H54 (cell line): Measurements from ENCODE around the gene PLEKHM3.
A peak's percentile ranks its signal among the peaks of the same experiment; 100 is the strongest.
"Not testable (repeated sequence)": the region's sequence is repeated elsewhere in the genome, so short reads cannot be mapped to it uniquely, and the experiment has no call there.

Experiments
- DNase-seq: peaks from one replicate; pipeline ENCODE4 v3.0.0; 2011; ENCODE audit warnings: low spot score, mixed read lengths; ENCODE audit not compliant: insufficient read length
- FAIRE-seq: peaks from 3 replicates; lab custom pipeline; 2011; peaks lifted over from hg19 to GRCh38; lab: Jason Lieb, UNC
- POLR2A ChIP-seq: IDR thresholded peaks from 2 replicates; pipeline ENCODE4 v1.6.1; 2011; ENCODE audit warnings: low read depth, mild to moderate bottlenecking, low read length

The PLEKHM3 gene

GRCh38 chr2:207813942-207814341 lies 211.4 kb downstream of the PLEKHM3 start:
- TF ChIP-seq POLR2A = no peak
- no peak for FAIRE-seq
- DNase-seq = no peak

- FAIRE-seq (no peak), DNase-seq (no peak)
- TF ChIP-seq POLR2A = no peak
Measured at GRCh38 chr2:207813221-207813916, 212.0 kb downstream of the PLEKHM3 start.

GRCh38 chr2:207812726-207813080 lies 212.6 kb downstream of the PLEKHM3 start:
- FAIRE-seq (no peak), DNase-seq (no peak)
- no peak for TF ChIP-seq POLR2A

- TF ChIP-seq POLR2A = no peak
- FAIRE-seq (no peak), DNase-seq (no peak)
Measured at GRCh38 chr2:207812058-207812725, 213.1 kb downstream of the PLEKHM3 start.

- not testable (repeated sequence) for DNase-seq, FAIRE-seq
Measured at GRCh38 chr2:207811658-207812057, 213.7 kb downstream of the PLEKHM3 start.

- no peak for FAIRE-seq
- no peak for TF ChIP-seq POLR2A
Measured at GRCh38 chr2:207810200-207810788, 215.0 kb downstream of the PLEKHM3 start.

GRCh38 chr2:207808119-207808518 lies 217.2 kb downstream of the PLEKHM3 start:
- DNase-seq (no peak), FAIRE-seq (no peak)
- TF ChIP-seq POLR2A = no peak

More at GRCh38 chr2:207810200-207810788, 215.0 kb downstream of the PLEKHM3 start:
- no peak for DNase-seq

- DNase-seq = no peak
- TF ChIP-seq POLR2A = no peak
- no peak for FAIRE-seq
Measured at GRCh38 chr2:207807516-207807915, 217.8 kb downstream of the PLEKHM3 start.

- no peak for TF ChIP-seq POLR2A
- no peak for FAIRE-seq
- DNase-seq = no peak
Measured at GRCh38 chr2:207805566-207806226, 219.6 kb downstream of the PLEKHM3 start.

- FAIRE-seq (no peak), DNase-seq (no peak)
- TF ChIP-seq POLR2A = no peak
Measured at GRCh38 chr2:207802650-207803049, 222.7 kb downstream of the PLEKHM3 start.

- no peak for TF ChIP-seq POLR2A
- FAIRE-seq (no peak), DNase-seq (no peak)
Measured at GRCh38 chr2:207801259-207801658, 224.1 kb downstream of the PLEKHM3 start.

GRCh38 chr2:207796585-207797350 lies 228.6 kb downstream of the PLEKHM3 start:
- TF ChIP-seq POLR2A = no peak
- DNase-seq = no peak
- no peak for FAIRE-seq

- TF ChIP-seq POLR2A = 0 out of 2 replicates have a peak, but pooled peaks have one; percentile 9
- FAIRE-seq (no peak), DNase-seq (peak; percentile 69)
Measured at GRCh38 chr2:207792244-207792785, 233.0 kb downstream of the PLEKHM3 start.
